PFSK-1 (cell line): ENCODE data around the gene RSPH1.

ENCODE experiments used
- POLR2AphosphoS5 ChIP-seq: IDR thresholded peaks from 2 replicates; pipeline ENCODE4 v1.6.1; 2012; ENCODE audit warnings: low read depth, mild to moderate bottlenecking, control low read depth, low read length, moderate library complexity
- REST ChIP-seq, 2 experiments: IDR thresholded peaks; 2 replicates each; pipeline versions ENCODE4 v1.6.1 to v1.8.0; 2011 to 2012; ENCODE audit warnings: low read depth in 2 of 2, low read length in 2 of 2, control low read depth in 1 of 2, inconsistent platforms in 1 of 2, mild to moderate bottlenecking in 1 of 2, moderate library complexity in 1 of 2; ENCODE audit not compliant: insufficient read depth in 1 of 2
- TAF1 ChIP-seq: IDR thresholded peaks from 2 replicates; pipeline ENCODE4 v1.6.1; 2012; ENCODE audit warnings: low read length, control low read depth, borderline replicate concordance; ENCODE audit not compliant: insufficient read depth

DNA sequence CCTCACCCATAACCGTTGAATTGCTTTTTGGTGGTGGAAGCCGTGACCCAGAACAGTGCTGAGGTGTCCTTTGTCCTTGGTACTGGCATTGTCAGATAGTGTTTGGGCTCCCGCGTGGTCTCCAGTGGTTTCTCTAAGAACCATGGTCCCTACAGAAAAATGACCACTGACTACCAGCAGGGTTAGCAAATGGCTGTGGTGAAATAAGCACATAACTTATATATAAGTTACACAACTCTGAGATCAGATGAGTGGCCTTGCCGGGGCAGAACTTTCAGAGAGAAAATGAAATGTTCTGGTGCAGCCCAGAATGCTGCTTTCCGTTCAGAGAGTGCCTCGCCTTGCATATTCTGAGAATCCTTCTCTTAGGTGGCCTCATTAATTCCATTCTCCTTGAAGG is 22.6 kb upstream of the RSPH1 start:
- TF ChIP-seq TAF1 (no peak), POLR2AphosphoS5 (no peak), REST (IDR thresholded peaks at IDR 0.05; ENCODE audit: insufficient read depth in 1 of 2, low read depth in 2 of 2, low read length in 2 of 2) (no peak)
